NCI-H2081 treated with DMSO at 0.1 percent for 48 hours (cell line): ENCODE data around the gene ULK1.
A peak's percentile ranks its signal among the peaks of the same experiment; 100 is the strongest.

Source experiments
- DNase-seq: peaks from one replicate; lab custom pipeline; 2025; lab: John Stamatoyannopoulos, UW

ULK1 gene

GRCh38 chr12:131920157-131920508 lies 25.7 kb downstream of the ULK1 start:
- DNase-seq: no peak

GRCh38 chr12:131920902-131921840 lies 26.7 kb downstream of the ULK1 start:
- DNase-seq: no peak

- DNase-seq: no peak
Observed at GRCh38 chr12:131921866-131922769, 27.7 kb downstream of the ULK1 start.

- no peak for DNase-seq
Observed at GRCh38 chr12:131922772-131923171, 28.4 kb downstream of the ULK1 start.

- no peak for DNase-seq
Observed at GRCh38 chr12:131923260-131923659, 28.8 kb downstream of the ULK1 start.

- no peak for DNase-seq
Observed at GRCh38 chr12:131927110-131928079, 33.0 kb downstream of the ULK1 start.

- no peak for DNase-seq
Observed at GRCh38 chr12:131928080-131928710, 33.8 kb downstream of the ULK1 start.

- DNase-seq: peak; percentile 52
Observed at GRCh38 chr12:131928711-131929580, 34.5 kb downstream of the ULK1 start, which contains the start of gene PUS1. Gene PUS1, plus strand, starts transcription at chr12:131929276. Its CDS starts 447 bp downstream, at chr12:131929723.

- DNase-seq: no peak
Observed at GRCh38 chr12:131929581-131930456, 35.4 kb downstream of the ULK1 start.

- no peak for DNase-seq
Observed at GRCh38 chr12:131930510-131930909, 36.1 kb downstream of the ULK1 start.

- DNase-seq: no peak
Observed at GRCh38 chr12:131933387-131933786, 39.0 kb downstream of the ULK1 start.

GRCh38 chr12:131934535-131934934 lies 40.1 kb downstream of the ULK1 start:
- DNase-seq: no peak

- no peak for DNase-seq
Observed at GRCh38 chr12:131938082-131938481, 43.7 kb downstream of the ULK1 start.

- no peak for DNase-seq
Observed at GRCh38 chr12:131939007-131939406, 44.6 kb downstream of the ULK1 start.

- DNase-seq: no peak
Observed at GRCh38 chr12:131940141-131940547, 45.7 kb downstream of the ULK1 start.

- no peak for DNase-seq
Observed at GRCh38 chr12:131941116-131941986, 46.9 kb downstream of the ULK1 start.

- DNase-seq: no peak
Observed at GRCh38 chr12:131941987-131942341, 47.5 kb downstream of the ULK1 start.

GRCh38 chr12:131942671-131943070 lies 48.2 kb downstream of the ULK1 start:
- DNase-seq: no peak
